NCI-H128 (cell line): Measurements from ENCODE around the gene ENO4.

Source experiments
- DNase-seq: peaks from one replicate; lab custom pipeline; 2025; ENCODE audit not compliant: unreplicated experiment; lab: John Stamatoyannopoulos, UW

The ENO4 gene

GRCh38 chr10:116866987-116867595 is 17.8 kb downstream of the ENO4 start:
- DNase-seq: no peak

- no peak for DNase-seq
These were observed 18.9 kb downstream of the ENO4 start for GRCh38 chr10:116868198-116868676.

- no peak for DNase-seq
These were observed 19.4 kb downstream of the ENO4 start for GRCh38 chr10:116868722-116869121.

GRCh38 chr10:116870949-116871348 is 21.6 kb downstream of the ENO4 start:
- no peak for DNase-seq

GRCh38 chr10:116873134-116873533 is 23.8 kb downstream of the ENO4 start:
- no peak for DNase-seq

GRCh38 chr10:116875897-116876296 is 26.6 kb downstream of the ENO4 start:
- DNase-seq: no peak

- no peak for DNase-seq
These were observed 28.1 kb downstream of the ENO4 start for GRCh38 chr10:116877391-116877790.

- no peak for DNase-seq
These were observed 28.8 kb downstream of the ENO4 start for GRCh38 chr10:116878123-116878522.

- no peak for DNase-seq
These were observed 30.5 kb downstream of the ENO4 start for GRCh38 chr10:116879817-116880216.

GRCh38 chr10:116880716-116881482 is 31.6 kb downstream of the ENO4 start:
- DNase-seq: no peak

GRCh38 chr10:116882639-116883038 is 33.3 kb downstream of the ENO4 start:
- DNase-seq: no peak

- no peak for DNase-seq
These were observed 37.5 kb downstream of the ENO4 start for GRCh38 chr10:116886772-116887171.

GRCh38 chr10:116888380-116889055 is 39.2 kb downstream of the ENO4 start:
- no peak for DNase-seq

- no peak for DNase-seq
These were observed 39.8 kb downstream of the ENO4 start for GRCh38 chr10:116889066-116889465.

- peak; percentile 31 for DNase-seq
These were observed 41.9 kb downstream of the ENO4 start for GRCh38 chr10:116891208-116891607.

GRCh38 chr10:116892907-116893685 is 43.8 kb downstream of the ENO4 start:
- DNase-seq: no peak

GRCh38 chr10:116893686-116894037 is 44.4 kb downstream of the ENO4 start:
- no peak for DNase-seq

- no peak for DNase-seq
These were observed 50.3 kb downstream of the ENO4 start for GRCh38 chr10:116899626-116900025.

- no peak for DNase-seq
These were observed 56.5 kb downstream of the ENO4 start for GRCh38 chr10:116905845-116906210.

GRCh38 chr10:116907245-116907987 is 58.1 kb downstream of the ENO4 start:
- DNase-seq: no peak

- DNase-seq: no peak
These were observed 60.0 kb downstream of the ENO4 start for GRCh38 chr10:116909307-116909706.
